ENCODE results near the gene ABHD17B.

The ABHD17B gene

DNA sequence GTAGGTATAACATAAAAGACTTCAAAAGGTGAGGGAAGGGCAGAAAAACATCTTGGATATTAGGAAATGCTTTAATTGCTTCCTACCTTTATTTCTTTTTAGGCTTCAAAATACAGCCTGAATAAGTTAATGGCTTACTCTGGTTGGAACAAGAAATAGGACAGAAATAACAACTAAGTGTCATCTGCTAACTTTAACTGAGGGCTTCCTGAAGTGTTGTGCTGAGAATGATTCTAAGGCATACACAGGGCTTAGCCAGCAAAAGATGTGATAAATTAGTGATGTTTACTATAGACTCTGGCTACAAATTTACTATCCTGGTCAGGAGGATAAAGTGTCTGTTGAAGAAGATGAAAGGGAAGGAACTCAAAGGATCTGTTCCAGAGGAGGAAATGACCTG is 34.2 kb downstream of the ABHD17B start:
- DNase-seq (ENCODE audit: low read depth) = no peak

DNA sequence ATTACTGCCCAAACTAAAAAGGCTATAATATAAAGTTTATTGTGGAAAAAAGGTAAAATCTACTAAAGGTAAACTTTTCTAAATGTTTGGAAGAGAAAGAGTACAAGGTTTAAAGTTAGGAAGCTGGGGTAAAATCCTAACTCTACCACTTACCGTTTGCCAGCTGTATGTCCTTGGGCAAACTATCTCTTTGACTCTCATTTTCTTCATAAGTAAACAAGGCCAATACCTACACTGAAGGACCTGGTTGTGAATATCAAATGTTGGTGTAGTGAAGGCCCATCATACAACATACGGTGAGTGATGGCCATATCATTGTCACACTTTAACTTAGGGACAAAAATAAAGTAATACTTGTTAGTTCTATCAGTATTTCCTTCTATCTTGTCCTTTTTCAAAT is 34.9 kb downstream of the ABHD17B start:
- no peak for DNase-seq (ENCODE audit: low read depth)

DNA sequence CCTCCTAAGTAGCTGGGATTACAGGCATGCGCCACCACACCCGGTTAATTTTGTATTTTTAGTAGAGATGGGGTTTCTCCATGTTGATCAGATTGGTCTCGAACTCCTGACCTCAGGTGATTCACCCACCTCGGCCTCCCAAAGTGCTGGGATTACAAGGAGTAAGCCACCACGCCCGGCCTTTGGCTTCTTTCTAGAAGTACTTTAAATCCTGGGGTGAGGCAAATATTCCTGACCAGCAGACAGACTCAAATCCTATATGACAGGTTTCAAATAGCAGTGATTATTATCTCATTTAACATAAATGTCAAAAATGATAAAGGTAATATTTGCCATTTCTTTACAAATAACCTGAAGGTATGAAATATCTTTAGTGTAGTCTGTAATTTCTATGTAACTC is 35.6 kb downstream of the ABHD17B start:
- DNase-seq (ENCODE audit: low read depth) = no peak

DNA sequence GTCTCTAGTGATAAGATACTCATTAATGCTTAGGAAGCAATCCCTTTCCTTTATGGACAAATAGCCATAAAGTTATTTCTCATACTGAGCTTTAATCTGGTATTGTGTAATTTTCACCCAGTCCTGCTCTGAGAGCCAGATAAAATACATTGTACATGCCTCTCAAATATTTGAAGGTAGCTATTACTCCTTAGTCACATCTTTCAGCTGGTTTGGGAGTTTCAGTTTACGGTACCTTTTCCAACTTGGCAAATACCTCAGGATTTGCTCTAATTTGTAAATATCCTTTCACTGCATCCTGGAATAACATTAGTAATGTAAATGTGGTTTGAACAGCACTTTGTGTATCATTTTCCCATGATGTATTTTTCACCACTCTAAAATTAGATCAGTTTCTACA is 47.4 kb downstream of the ABHD17B start:
- DNase-seq (ENCODE audit: low read depth) = peak; percentile 21

DNA sequence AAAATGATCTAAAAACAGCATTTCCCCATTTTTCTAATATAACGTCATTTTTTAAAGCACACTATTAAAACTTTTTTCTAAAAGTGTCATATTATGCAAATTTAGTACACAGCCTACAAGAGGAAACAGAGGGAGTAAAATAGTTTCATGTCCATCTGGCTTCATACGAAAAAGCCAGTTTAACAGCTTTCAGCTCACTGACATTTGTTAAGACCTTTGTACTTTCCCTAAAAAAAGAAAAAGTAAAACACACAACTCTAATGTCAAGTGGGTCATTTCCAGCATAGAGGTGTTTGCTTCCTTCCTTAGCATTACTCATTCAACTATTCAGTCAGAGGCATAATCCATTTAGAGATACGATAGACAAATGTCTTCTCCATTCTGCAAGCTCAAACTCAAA is 49.4 kb downstream of the ABHD17B start:
- DNase-seq (ENCODE audit: low read depth) = no peak

DNA sequence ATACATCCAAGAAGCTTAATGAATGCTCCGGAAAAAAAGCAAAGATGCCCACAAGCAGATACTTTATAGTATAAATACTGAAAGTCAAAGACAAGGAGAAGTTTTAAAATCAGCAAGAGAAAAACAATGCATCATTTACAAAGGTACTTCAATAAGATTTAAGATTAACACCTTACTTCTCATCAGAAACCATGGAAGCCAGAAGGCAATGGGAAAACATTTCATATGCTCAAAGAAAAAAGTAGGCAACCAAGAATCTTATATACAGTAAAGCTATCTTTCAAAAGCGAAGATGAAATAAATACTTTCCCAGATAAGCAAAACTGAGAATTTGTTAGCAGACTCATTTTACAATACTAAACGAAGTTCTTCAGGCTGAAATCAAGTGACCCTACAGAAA is 51.1 kb downstream of the ABHD17B start:
- DNase-seq (ENCODE audit: low read depth) = no peak

DNA sequence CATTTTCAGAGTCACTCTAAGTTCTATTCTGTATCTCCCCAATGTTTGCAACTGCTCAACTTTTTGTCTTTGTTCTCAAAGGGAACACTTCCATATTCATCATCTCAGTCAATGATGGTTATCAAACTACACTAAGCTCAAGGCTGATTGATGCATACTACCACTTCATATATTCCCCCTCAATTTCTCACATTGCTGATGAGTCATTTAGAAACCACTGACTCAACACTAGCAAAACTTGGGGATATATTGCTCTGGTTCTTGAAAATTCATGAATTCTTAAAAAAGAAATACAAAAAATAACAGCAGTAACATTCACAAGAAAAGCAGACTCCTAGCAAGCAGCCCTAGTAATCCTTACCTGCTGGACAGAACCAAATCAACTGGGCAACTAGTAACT is 52.2 kb downstream of the ABHD17B start:
- DNase-seq (ENCODE audit: low read depth) = peak; percentile 34

DNA sequence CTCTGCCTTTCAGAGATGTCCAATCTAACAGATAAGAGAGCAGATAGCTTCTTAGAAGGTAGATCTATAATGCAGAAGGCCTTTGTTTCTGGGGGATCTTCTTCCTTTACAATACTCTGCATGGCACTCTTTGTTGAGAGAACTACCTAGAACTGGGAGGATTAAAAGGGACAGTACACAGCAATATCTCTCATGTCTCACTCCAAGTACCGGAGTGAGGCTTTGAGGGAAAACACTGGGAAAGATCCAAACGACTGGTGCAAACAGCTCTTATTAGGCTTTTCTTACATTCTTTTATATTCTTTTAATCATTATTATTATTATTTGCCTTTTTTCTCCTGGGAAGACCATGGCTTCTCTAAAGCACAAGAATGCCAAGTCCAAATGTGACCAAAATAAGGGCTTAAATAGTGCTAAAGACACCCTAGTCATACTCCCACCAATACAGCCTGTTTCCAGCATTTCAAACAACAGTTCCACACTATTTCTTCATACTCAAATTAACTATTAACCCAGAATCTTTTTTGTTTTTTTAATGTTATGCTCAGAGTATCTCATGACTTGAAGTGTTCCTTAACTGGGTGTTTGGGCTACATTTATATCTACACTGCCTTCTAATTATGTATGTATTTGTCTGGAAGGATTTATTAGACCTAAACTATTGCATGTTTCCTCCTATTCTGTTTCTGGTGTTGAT is 52.7 kb downstream of the ABHD17B start:
- DNase-seq (ENCODE audit: low read depth) = no peak

DNA sequence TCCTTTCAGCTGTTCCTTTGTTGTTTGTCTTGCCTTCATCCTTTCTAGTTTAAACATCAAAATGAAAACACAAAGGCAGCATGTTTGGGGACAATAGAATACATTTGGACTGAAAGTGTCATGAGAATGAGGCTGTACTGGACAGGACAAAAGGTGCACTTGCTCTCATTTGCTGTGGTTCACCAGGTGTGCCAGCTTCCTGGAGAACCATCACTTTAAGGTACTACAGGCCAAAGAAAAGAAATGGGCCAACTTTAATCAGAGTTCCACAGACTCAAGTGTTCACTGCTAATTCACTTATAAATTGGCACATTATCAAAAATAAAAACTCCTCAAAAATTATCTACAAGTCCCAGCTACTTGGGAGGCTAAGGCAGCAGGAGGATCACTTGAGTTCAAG is 53.8 kb downstream of the ABHD17B start:
- DNase-seq (ENCODE audit: low read depth) = no peak

DNA sequence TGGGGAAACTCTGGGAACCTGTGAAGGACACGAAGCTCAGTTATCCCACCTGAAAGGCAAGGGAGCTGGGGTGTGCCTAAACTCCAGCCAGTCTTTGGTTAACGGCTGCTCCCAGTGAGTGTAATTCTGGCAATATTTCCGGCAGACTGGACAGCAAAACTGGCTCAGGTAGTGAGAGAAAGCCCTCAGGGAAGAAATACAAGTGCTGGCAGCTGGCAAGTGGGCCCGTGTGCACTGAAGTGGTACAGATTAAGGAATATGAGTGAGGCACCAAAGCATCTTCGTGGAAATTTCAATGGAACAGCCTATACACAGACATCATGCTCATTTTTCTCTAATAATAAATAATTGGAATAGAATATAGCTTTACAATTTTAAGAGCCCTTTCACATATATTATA is 56.2 kb downstream of the ABHD17B start:
- DNase-seq (ENCODE audit: low read depth) = no peak

DNA sequence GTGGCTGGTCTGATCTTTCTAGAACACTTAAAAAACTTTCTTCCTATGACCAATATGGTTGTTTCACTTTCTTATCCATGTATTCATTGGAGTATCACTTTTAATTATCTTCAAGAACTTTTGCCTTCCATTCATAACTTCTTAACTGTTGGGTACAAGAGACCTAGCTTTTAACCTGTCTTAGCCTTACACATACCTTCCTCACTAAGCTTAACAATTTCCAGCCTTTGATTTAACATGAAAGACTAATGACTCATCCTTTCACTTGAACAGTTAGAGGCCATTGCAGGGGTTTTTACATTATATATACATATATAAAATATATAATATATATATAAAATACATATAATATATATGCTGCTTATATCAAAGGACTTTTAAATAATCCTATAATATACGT is 57.9 kb downstream of the ABHD17B start:
- no peak for DNase-seq (ENCODE audit: low read depth)

DNA sequence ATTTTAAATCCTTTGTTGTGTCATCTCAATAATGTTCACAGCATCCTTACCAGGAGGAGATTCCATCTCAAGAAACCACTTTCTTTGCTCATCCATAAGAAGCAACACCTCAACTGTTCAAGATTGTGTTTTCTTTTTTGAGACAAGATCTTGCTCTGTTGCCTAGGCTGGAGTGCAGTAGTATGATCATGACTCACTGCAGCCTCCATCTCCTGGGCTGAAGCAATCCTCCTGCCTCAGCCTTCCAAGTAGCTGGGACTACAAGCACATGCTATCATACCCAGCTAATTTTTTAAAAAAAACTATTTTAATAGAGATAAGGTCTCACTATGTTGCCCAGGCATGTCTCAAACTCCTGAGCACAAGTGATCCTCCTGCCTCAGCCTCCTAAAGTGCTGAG is 60.0 kb downstream of the ABHD17B start:
- no peak for DNase-seq (ENCODE audit: low read depth)

DNA sequence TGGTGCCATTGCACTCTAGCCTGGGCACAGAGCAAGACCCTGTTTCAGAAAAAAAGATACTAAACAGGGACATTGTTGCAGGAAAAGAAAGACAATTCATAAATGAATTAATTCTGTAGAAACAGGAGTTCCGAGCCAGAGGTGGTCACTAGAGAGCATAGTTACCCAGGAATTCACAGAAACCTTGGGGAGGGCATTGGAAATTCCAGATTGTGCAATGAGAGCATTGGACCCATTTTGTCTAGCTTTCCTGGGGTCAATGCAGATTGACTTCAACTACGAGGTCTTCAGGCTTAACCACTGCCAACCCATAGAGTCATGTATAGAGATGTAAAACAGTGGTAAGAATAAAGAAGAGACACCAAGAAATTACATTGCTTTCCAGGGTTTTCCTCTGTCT is 63.1 kb downstream of the ABHD17B start:
- no peak for DNase-seq (ENCODE audit: low read depth)

DNA sequence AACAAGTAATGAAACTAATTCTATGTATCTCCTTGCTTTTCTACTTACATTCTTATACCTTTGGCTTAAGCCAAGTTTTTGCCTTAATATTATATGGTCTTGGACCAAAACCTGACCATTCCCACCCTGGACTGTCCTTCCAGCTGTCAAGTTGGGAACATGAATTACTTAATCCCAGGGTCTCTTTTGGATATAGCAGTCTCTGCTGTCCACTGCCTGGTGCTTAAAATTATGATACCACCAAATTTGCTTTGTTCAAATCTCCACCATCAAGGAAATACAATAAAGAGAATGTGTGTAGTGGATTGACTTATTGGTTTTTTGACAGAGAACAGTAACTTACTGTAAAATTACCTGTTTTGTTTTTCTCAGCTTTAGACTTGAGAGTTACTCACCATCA is 66.2 kb downstream of the ABHD17B start:
- no peak for DNase-seq (ENCODE audit: low read depth)

DNA sequence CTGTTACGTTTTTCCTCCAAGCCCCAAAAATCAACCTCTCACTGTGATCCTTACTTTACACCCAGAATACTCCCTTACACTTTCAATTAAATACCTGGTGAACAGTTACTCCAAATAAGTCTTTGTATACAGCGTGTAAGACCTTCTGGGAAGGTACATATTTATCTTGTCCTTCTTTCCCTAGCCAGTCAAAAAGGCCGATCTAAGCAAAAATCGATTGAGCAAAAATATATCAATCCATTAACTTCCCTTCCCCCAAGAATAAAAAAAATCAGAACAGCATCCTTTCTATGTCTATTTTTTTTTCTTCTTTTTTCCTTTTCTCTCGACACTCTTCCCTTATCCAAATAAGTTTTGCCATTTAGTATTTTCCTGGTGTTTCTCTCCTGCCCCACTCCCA is 71.3 kb downstream of the ABHD17B start:
- no peak for DNase-seq (ENCODE audit: low read depth)

DNA sequence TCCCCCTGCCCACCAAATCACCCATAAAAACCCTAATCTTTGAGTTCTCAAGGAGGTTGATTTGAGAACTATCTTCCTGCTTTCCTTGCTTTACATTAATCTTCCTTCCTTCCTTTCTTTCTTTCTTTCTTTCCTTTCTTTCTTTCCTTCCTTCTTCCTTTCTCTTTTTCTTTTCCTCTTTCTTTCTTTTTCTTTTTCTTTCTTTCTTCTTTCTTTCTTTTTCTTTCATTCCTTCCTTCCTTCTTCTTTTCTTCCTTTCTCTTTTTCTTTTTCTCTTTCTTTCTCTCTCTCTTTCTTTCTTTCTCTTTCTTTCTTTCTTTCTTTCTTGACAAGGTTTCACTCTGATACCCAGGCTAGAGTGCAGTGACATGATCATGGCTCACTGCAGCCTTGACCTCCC is 75.4 kb downstream of the ABHD17B start:
- no peak for DNase-seq (ENCODE audit: low read depth)

DNA sequence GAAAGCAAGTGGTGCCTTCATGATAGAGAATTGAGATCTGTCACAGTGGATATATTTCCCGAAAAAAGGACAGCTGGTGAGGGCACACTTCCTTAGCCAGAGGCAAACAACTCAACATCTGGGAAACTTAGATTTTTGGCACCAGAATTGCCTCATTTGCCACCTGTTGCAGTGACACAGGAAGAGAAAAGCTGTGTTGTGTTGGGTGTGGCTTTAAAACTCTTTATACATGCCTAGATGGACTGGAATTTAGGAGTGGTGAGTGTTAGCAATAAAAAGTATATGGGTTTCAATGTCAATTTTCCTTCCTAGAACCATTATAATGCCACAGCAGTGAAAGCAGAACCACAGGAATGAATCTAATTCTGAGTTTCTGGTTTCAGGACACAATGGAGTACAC is 80.1 kb downstream of the ABHD17B start:
- DNase-seq (ENCODE audit: low read depth) = peak; percentile 12

DNA sequence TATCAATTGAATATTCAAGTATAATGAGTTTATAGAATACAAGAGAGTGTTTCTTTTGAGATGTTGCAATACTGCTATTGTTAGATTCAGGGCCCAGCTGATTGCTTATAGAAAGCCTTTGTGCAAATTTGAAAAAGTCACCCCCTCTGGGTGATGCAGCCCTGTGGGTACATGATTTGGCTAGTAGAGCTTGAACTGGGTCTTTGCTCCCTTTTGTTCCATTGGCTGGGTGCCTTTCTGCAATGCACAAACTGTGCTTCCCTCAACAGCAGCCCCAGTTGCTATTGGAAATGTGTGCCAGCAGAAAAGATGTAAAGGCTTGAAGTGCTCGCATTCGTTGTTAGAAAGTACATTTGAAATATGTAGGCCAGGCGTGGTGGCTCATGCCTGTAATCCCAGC is 80.8 kb downstream of the ABHD17B start:
- no peak for DNase-seq (ENCODE audit: low read depth)

DNA sequence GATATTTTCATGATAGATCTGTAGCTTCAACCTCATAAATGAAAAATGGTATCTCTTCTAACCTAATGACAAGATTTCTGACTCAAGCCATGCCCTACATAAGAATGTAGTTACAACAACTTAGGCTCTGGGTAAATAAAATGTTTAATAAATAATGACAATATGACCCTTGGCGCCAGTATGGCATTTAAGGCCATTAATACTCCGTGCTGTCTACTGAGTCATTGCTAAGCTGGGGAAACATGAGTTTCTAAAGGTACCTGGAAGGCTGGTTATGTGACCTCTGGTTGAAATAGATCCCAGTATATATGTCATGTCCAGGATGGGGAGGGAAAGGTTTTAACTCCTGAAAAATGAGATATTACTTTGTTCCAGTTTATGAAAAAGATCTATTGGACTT is 84.7 kb downstream of the ABHD17B start:
- DNase-seq (ENCODE audit: low read depth) = no peak

DNA sequence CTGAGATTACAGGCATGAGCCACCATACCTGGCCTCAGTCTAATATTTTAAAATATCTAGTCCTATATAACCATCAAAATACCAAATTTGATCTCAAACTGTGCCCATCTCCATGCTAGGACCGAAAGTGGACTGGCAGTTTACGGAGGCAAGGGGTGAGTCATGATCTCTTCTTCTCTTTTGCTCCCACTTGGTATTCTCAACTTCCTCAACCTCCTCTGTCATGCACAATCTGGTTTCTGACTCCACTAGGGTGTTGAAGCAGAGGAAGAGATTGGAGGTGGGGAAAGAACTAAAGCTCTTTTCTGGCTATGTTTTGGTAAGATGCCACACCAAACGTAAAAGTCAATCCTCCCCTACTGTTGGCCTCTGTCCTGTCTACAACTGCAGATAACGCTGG is 86.7 kb downstream of the ABHD17B start:
- no peak for DNase-seq (ENCODE audit: low read depth)

DNA sequence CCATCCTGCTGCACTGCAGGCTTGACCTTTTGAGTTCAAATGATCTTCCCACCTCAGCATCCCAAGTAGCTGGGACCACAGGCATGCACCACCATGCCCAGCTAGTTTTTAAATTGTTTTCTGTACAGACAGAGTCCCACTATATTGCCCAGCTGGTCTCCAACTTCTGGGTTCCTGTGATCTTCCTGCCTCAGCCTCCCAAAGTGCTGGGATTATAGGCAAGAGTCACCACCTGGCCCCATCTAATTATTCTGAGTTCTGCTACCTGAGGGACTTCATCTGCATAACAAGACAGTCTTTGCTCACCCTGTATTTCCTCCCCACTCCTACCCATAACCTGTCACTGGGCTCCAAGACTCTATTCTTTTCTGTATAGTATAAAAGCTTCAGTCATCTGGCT is 88.1 kb downstream of the ABHD17B start:
- DNase-seq (ENCODE audit: low read depth) = no peak

DNA sequence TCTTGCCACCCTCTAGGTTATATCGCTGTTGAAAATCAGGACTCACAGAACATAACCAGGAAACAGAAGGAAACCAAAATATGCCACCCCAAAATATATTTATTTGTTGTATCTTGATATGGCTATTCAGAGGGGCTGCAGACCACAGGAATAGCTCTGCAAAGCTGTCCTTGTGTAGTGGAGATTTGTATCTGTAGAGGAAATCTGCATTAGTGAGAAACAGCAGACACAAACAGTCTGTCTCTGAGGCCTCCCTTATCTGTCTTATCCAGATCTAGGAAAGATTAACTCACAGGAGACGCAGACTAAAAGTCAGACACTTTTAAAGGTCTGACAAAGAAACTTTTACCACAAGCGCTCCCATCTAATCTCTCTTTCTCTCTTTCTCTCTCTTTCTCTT is 88.5 kb downstream of the ABHD17B start:
- DNase-seq (ENCODE audit: low read depth) = no peak

DNA sequence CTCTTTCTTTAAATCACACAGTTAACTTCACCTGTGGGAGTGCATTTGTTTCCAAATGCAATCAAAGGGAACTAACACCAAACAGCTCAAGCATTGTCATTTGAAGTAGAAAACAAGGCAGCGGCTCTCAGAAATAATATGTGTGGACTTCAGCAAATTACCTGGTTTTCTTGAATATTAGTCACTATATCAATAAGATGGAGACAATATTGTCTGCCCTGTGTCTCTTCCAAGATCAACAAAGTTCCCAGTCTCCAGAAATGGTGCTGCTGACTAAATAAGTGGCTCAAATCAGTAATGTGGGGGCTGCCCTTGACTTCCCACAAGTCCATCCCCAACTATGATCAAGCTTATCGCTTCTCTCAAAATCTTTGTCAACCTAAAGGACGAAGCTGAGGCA is 89.6 kb downstream of the ABHD17B start:
- DNase-seq (ENCODE audit: low read depth) = no peak

DNA sequence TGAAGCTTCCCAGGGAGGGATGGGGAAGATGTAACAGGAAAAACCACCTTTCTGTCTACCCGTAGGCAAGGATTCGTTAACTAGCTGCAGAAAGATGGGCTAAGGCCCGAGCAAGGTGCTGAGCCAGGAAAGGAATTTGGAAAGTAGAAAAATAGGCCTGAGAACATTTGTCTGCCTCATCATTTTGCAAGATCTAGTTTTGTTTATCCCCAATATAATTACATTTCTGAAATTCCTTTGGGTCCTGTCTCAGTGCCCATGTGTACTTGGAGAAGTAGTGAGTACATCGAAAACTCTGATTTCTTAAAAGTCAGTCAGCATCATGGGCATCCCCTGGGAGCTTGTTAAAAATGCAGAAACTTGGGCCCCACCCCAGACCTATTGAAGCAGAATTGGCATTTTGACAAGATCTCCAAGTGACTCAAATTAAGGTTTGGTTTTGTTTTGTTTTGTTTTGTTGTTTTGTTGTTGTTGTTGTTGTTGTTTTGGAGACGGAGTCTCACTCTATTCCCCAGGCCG is 90.5 kb downstream of the ABHD17B start:
- DNase-seq (ENCODE audit: low read depth) = peak; percentile 20

All from EH (cell line).